PFSK-1 (cell line): ENCODE data around the gene CXCR3.

Experiments used
- FOXP2 ChIP-seq: optimal IDR thresholded peaks from 2 replicates; pipeline ENCODE3; 2011; ENCODE audit warnings: borderline replicate concordance, control low read depth, inconsistent platforms; ENCODE audit not compliant: insufficient read depth; ENCODE audit errors: extremely low read length, extremely low read depth
- POLR2AphosphoS5 ChIP-seq: IDR thresholded peaks from 2 replicates; pipeline ENCODE4 v1.6.1; 2012; ENCODE audit warnings: low read depth, mild to moderate bottlenecking, control low read depth, low read length, moderate library complexity
- REST ChIP-seq, 2 experiments: IDR thresholded peaks; 2 replicates each; pipeline versions ENCODE4 v1.6.1 to v1.8.0; 2011 to 2012; ENCODE audit warnings: low read depth in 2 of 2, low read length in 2 of 2, control low read depth in 1 of 2, inconsistent platforms in 1 of 2, mild to moderate bottlenecking in 1 of 2, moderate library complexity in 1 of 2; ENCODE audit not compliant: insufficient read depth in 1 of 2
- SIN3A ChIP-seq: IDR thresholded peaks from 2 replicates; pipeline ENCODE4 v1.6.1; 2012; ENCODE audit warnings: mild to moderate bottlenecking, low read length, moderate library complexity, borderline replicate concordance; ENCODE audit not compliant: insufficient read depth
- TAF1 ChIP-seq: IDR thresholded peaks from 2 replicates; pipeline ENCODE4 v1.6.1; 2012; ENCODE audit warnings: low read length, control low read depth, borderline replicate concordance; ENCODE audit not compliant: insufficient read depth

Gene CXCR3

GRCh38 chrX:71623714-71624113, 5.4 kb upstream of the CXCR3 start:
- TF ChIP-seq SIN3A (no peak), POLR2AphosphoS5 (no peak), FOXP2 (no peak), TAF1 (no peak), REST (IDR thresholded peaks at IDR 0.05; ENCODE audit: insufficient read depth in 1 of 2, low read depth in 2 of 2, low read length in 2 of 2) (no peak)

- TF ChIP-seq TAF1 (no peak), SIN3A (no peak), POLR2AphosphoS5 (no peak), FOXP2 (no peak), REST (IDR thresholded peaks at IDR 0.05; ENCODE audit: insufficient read depth in 1 of 2, low read depth in 2 of 2, low read length in 2 of 2) (no peak)
Observed at GRCh38 chrX:71622576-71623450, 4.5 kb upstream of the CXCR3 start.

- TF ChIP-seq POLR2AphosphoS5 (no peak), FOXP2 (no peak), SIN3A (no peak), TAF1 (no peak)
Observed at GRCh38 chrX:71622032-71622575, 3.8 kb upstream of the CXCR3 start.

GRCh38 chrX:71621603-71622002, 3.3 kb upstream of the CXCR3 start:
- no peak for TF ChIP-seq POLR2AphosphoS5
- TF ChIP-seq SIN3A: no peak
- TF ChIP-seq FOXP2: no peak
- TF ChIP-seq TAF1: no peak
- no peak for TF ChIP-seq REST (IDR thresholded peaks at IDR 0.05; ENCODE audit: insufficient read depth in 1 of 2, low read depth in 2 of 2, low read length in 2 of 2)

GRCh38 chrX:71619986-71620385, 1.7 kb upstream of the CXCR3 start:
- TF ChIP-seq FOXP2 (no peak), SIN3A (no peak), TAF1 (no peak), REST (IDR thresholded peaks at IDR 0.05; ENCODE audit: insufficient read depth in 1 of 2, low read depth in 2 of 2, low read length in 2 of 2) (no peak), POLR2AphosphoS5 (no peak)
